SK-N-SH (cell line): ENCODE data around the gene ABLIM1. TPM values are rescaled to one million over a fixed set of nuclear protein-coding genes. Genes with fewer than 3 reads are reported as not detected.

Experiments used
- CTCF ChIA-PET: fragments of 300-600, 350-600 bp; formaldehyde crosslinking; extraction: SDS; loops from one replicate; lab custom pipeline; 2021; lab: Yijun Ruan, JAX
- POLR2A ChIA-PET: fragments of 350-600 bp; sonication (Branson Sonifier 250); formaldehyde crosslinking; extraction: SDS; loops from one replicate; lab custom pipeline; 2020; ENCODE audit warnings: antibody characterized with exemption, inconsistent platforms; lab: Yijun Ruan, JAX
- DNase-seq: peaks from one replicate; pipeline ENCODE4 v3.0.0; 2012
- H2AFZ ChIP-seq: fragments of 200-600 bp; sonication (generic); 2 replicates; pipeline ENCODE4 v1.8.1; 2016; ENCODE audit warnings: antibody characterized with exemption, mild to moderate bottlenecking, low read depth
- H3F3A ChIP-seq: fragments of 200-600 bp; sonication (generic); replicated peaks from 2 replicates; pipeline ENCODE3; 2016; ENCODE audit warnings: antibody characterized with exemption, mild to moderate bottlenecking; ENCODE audit not compliant: insufficient read depth
- H3K27ac ChIP-seq, 2 experiments: fragments of 200-500 bp in 1 of 2; fragments of 200-600 bp in 1 of 2; sonication (Bioruptor generic) in 1 of 2; sonication (generic), shearing (Covaris generic) in 1 of 2; 2 replicates each; pipeline versions ENCODE4 v1.5.1 to v1.6.1; 2014 to 2016; ENCODE audit warnings: low read depth in 2 of 2, inconsistent platforms in 1 of 2, low read length in 1 of 2, mild to moderate bottlenecking in 1 of 2, mixed read lengths in 1 of 2
- H3K27me3 ChIP-seq: fragments of 200-600 bp; sonication (generic), shearing (Covaris generic); 2 replicates; pipeline ENCODE4 v1.6.1; 2016; ENCODE audit warnings: mixed run types; ENCODE audit not compliant: insufficient read depth
- H3K36me3 ChIP-seq, 2 experiments: fragments of 200-500 bp in 1 of 2; fragments of 200-600 bp in 1 of 2; sonication (Bioruptor generic) in 1 of 2; sonication (generic) in 1 of 2; replicated peaks in 1 of 2; 2 replicates each; pipeline versions ENCODE3 to v1.5.1; 2014 to 2016; ENCODE audit warnings: low read length in 1 of 2, mild to moderate bottlenecking in 1 of 2; ENCODE audit not compliant: insufficient read depth in 2 of 2, control insufficient read depth in 1 of 2
- H3K4me1 ChIP-seq, 2 experiments: fragments of 200-500 bp in 1 of 2; fragments of 200-600 bp in 1 of 2; sonication (Bioruptor generic) in 1 of 2; sonication (generic), shearing (Covaris generic) in 1 of 2; 2 replicates each; pipeline versions ENCODE4 v1.5.1 to v1.6.1; 2014 to 2016; ENCODE audit warnings: low read depth in 1 of 2, low read length in 1 of 2, mixed run types in 1 of 2; ENCODE audit not compliant: insufficient read depth in 2 of 2, control insufficient read depth in 1 of 2
- H3K4me2 ChIP-seq: fragments of 200-600 bp; sonication (generic), shearing (Covaris generic); 2 replicates; pipeline ENCODE4 v1.6.1; 2017; ENCODE audit warnings: mixed run types
- H3K4me3 ChIP-seq, 2 experiments: fragments of 200-500 bp in 1 of 2; fragments of 200-600 bp in 1 of 2; sonication (Bioruptor generic) in 1 of 2; sonication (generic), shearing (Covaris generic) in 1 of 2; 2 replicates each; pipeline versions ENCODE4 v1.5.1 to v1.8.1; 2014 to 2016; ENCODE audit warnings: low read depth in 2 of 2, inconsistent platforms in 1 of 2, low read length in 1 of 2, mild to moderate bottlenecking in 1 of 2, mixed read lengths in 1 of 2, moderate library complexity in 1 of 2
- H3K79me2 ChIP-seq: fragments of 200-600 bp; sonication (generic); 2 replicates; pipeline ENCODE4 v1.8.1; 2017; ENCODE audit warnings: mild to moderate bottlenecking; ENCODE audit not compliant: insufficient read depth
- H3K9ac ChIP-seq: fragments of 200-600 bp; sonication (generic); 2 replicates; pipeline ENCODE4 v1.6.1; 2017; ENCODE audit warnings: mixed run types
- H3K9me2 ChIP-seq: fragments of 200-600 bp; sonication (generic); 2 replicates; pipeline ENCODE4 v1.6.1; 2017; ENCODE audit warnings: mixed run types
- H3K9me3 ChIP-seq: fragments of 200-600 bp; sonication (generic); 2 replicates; pipeline ENCODE4 v1.6.1; 2017; ENCODE audit warnings: mixed run types, mild to moderate bottlenecking, moderate library complexity
- H4K20me1 ChIP-seq: fragments of 200-600 bp; sonication (generic); 2 replicates; pipeline ENCODE4 v1.6.1; 2017; ENCODE audit warnings: mild to moderate bottlenecking, mixed run types; ENCODE audit not compliant: insufficient read depth
- EP300 ChIP-seq, 2 experiments: IDR thresholded peaks; 2 replicates each; pipeline versions ENCODE4 v1.4.0 to v1.6.1; 2012; ENCODE audit warnings: borderline replicate concordance in 1 of 2, low read depth in 1 of 2, low read length in 1 of 2
- FOSL2 ChIP-seq: IDR thresholded peaks from 2 replicates; pipeline ENCODE4 v1.4.0; 2012; ENCODE audit warnings: low read depth, mild to moderate bottlenecking, moderate library complexity, borderline replicate concordance
- IRF3 ChIP-seq: fragments of 150-350 bp; IDR thresholded peaks from 2 replicates; pipeline ENCODE4 v1.6.1; 2016; ENCODE audit warnings: mild to moderate bottlenecking, low read depth, low read length
- JUND ChIP-seq: IDR thresholded peaks from 2 replicates; pipeline ENCODE4 v1.4.0; 2012
- MXI1 ChIP-seq: IDR thresholded peaks from 2 replicates; pipeline ENCODE4 v1.6.1; 2012; ENCODE audit warnings: mild to moderate bottlenecking, low read depth, low read length, improper control_type of control experiment
- PBX3 ChIP-seq: IDR thresholded peaks from 2 replicates; pipeline ENCODE4; 2012
- POLR2AphosphoS5 ChIP-seq: IDR thresholded peaks from 2 replicates; pipeline ENCODE4 v1.6.1; 2012; ENCODE audit warnings: low read depth, low read length
- ZBTB33 ChIP-seq: IDR thresholded peaks from 2 replicates; pipeline ENCODE4 v1.4.0; 2012; ENCODE audit warnings: low read depth, borderline replicate concordance
- WGBS: methylation state at CpG from one replicate; pipeline ENCODE4 v1.1.6; 2017; ENCODE audit warnings: low lambda C conversion rate; 5-methylcytosine and 5-hydroxymethylcytosine counted together
- polyA plus RNA-seq, 3 experiments: library from polyadenylated mRNA; depleted of rRNA; stranded (reverse); fragments of >200 nt; gene quantifications; 2 replicates each; pipeline ENCODE4 v1.2.3, GENCODE V29; 2012
- TF ChIP-seq, protein P1 (sequence below): IDR thresholded peaks from 2 replicates; pipeline ENCODE4 v1.4.0; 2012; ENCODE audit warnings: low read depth

ABLIM1 gene
- polyA plus RNA-seq, 1 of the 3 experiments (the other 2 are of a cell fraction) = 16.1 TPM

GRCh38 chr10:114648368-114648767 lies 9.7 kb downstream of the ABLIM1 start (continued):
- TF ChIP-seq ZBTB33 (no peak), MXI1 (no peak), EP300 (IDR thresholded peaks at IDR 0.05; ENCODE audit: borderline replicate concordance in 1 of 2, low read depth in 1 of 2, low read length in 1 of 2) (peak in 1 of 2 experiments; percentile 80; a peak in 2 of 4 replicates), POLR2AphosphoS5 (peak; percentile 50; the same call in 1 of the 2 replicates), IRF3 (no peak)
- TF ChIP-seq, protein P1, sequence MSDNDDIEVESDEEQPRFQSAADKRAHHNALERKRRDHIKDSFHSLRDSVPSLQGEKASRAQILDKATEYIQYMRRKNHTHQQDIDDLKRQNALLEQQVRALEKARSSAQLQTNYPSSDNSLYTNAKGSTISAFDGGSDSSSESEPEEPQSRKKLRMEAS = no peak
- TF ChIP-seq, all 33 proteins: peak for 9

GRCh38 chr10:114647545-114648138 lies 10.4 kb downstream of the ABLIM1 start:
- 97% methylated on average over 2 of the region's 2 CpGs for WGBS
- no peaks in the 10 kb centered on the region for H3K27me3 ChIP-seq
- no peaks in the 10 kb centered on the region for H3K79me2 ChIP-seq
- TF ChIP-seq PBX3 (peak; percentile 31; the same call in 1 of the 2 replicates), FOSL2 (peak; percentile 22; the same call in 1 of the 2 replicates), POLR2AphosphoS5 (no peak), JUND (0 out of 2 replicates have a peak, but pooled peaks have one; percentile 14)
- TF ChIP-seq, all 33 proteins: peak for 3
- Histone ChIP-seq H2AFZ (no peak overlapping the region), H3K27ac (peak overlapping the region in 1 of 2 experiments; percentile 19; a peak in 3 of 4 replicates), H3K9me3 (no peaks in the 10 kb centered on the region), H3K4me3 (no peak overlapping the region), H3K4me1 (peaks cover 0 to 24% of the 10 kb centered on the region in 2 experiments; a peak in 1 of 4 replicates), H3K9me2 (no peaks in the 10 kb centered on the region), H3K36me3 (no peaks in the 10 kb centered on the region), H3K9ac (no peak overlapping the region), H4K20me1 (no peaks in the 10 kb centered on the region), H3F3A (peaks cover 14% of the 10 kb centered on the region), H3K4me2 (no peak overlapping the region)
- DNase-seq = no peak
- POLR2A ChIA-PET = no interaction called here
- CTCF ChIA-PET = interaction anchor here (0.8 kb wide), 1 partner anchor 9 kb away, joined by 3 read pairs; no protein-coding TSS in a partner anchor
